OCI-LY3 (cell line): Measurements from ENCODE around the gene ARHGEF2.

ENCODE experiments used
- H2AFZ ChIP-seq: fragments of 200-600, 300-600 bp; shearing (Covaris generic); 2 replicates; pipeline ENCODE4 v1.6.0; 2014; ENCODE audit warnings: antibody characterized with exemption, low read depth, low read length
- H3K27ac ChIP-seq: fragments of 200-600, 300-600 bp; sonication (generic); 2 replicates; pipeline ENCODE4 v1.5.1; 2014; ENCODE audit warnings: mild to moderate bottlenecking, low read length, moderate library complexity, mixed read lengths
- H3K27me3 ChIP-seq: fragments of 200-600, 300-600 bp; sonication (generic); 2 replicates; pipeline ENCODE4 v1.6.1; 2014; ENCODE audit warnings: low read depth, low read length, mixed read lengths
- H3K36me3 ChIP-seq: fragments of 200-600, 300-600 bp; sonication (generic); replicated peaks from 2 replicates; pipeline ENCODE3; 2014; ENCODE audit warnings: low read depth, low read length, mixed read lengths
- H3K4me1 ChIP-seq: fragments of 300-600, 200-600 bp; sonication (generic); 2 replicates; pipeline ENCODE4 v1.6.1; 2014; ENCODE audit warnings: low read length, mixed read lengths
- H3K4me2 ChIP-seq: fragments of 200-600, 300-600 bp; sonication (generic); 2 replicates; pipeline ENCODE4 v1.6.1; 2014; ENCODE audit warnings: low read length, mixed read lengths
- H3K4me3 ChIP-seq: fragments of 300-600, 200-600 bp; sonication (generic); 2 replicates; pipeline ENCODE4 v1.5.1; 2014; ENCODE audit warnings: antibody characterized with exemption, mild to moderate bottlenecking, low read length, moderate library complexity
- H3K79me2 ChIP-seq: fragments of 300-600, 200-600 bp; shearing (Covaris generic); 2 replicates; pipeline ENCODE4 v1.6.1; 2014; ENCODE audit warnings: mild to moderate bottlenecking, low read length, mixed read lengths
- H3K9ac ChIP-seq: fragments of 300-600, 200-600 bp; shearing (Covaris generic); 2 replicates; pipeline ENCODE4 v1.6.0; 2014; ENCODE audit warnings: mild to moderate bottlenecking, low read length, moderate library complexity
- H3K9me3 ChIP-seq: fragments of 200-600, 300-600 bp; shearing (Covaris generic); 2 replicates; pipeline ENCODE4 v1.6.1; 2014; ENCODE audit warnings: low read length, mixed read lengths; ENCODE audit not compliant: insufficient read depth
- H4K20me1 ChIP-seq: fragments of 200-600, 300-600 bp; sonication (generic); 2 replicates; pipeline ENCODE4 v1.6.1; 2016; ENCODE audit warnings: low read length, mixed read lengths; ENCODE audit not compliant: insufficient read depth
- EZH2phosphoT487 ChIP-seq: fragments of 200-600 bp; shearing (Covaris generic); IDR thresholded peaks from 2 replicates; pipeline ENCODE4 v1.6.1; 2018; ENCODE audit warnings: antibody characterized with exemption, mixed run types, low read depth
- TF ChIP-seq, protein P1 (sequence below): fragments of 200-600, 300-600 bp; sonication (generic); IDR thresholded peaks from 2 replicates; pipeline ENCODE4 v1.5.1; 2014; ENCODE audit warnings: antibody characterized with exemption, low read length, low read depth

Gene ARHGEF2

DNA sequence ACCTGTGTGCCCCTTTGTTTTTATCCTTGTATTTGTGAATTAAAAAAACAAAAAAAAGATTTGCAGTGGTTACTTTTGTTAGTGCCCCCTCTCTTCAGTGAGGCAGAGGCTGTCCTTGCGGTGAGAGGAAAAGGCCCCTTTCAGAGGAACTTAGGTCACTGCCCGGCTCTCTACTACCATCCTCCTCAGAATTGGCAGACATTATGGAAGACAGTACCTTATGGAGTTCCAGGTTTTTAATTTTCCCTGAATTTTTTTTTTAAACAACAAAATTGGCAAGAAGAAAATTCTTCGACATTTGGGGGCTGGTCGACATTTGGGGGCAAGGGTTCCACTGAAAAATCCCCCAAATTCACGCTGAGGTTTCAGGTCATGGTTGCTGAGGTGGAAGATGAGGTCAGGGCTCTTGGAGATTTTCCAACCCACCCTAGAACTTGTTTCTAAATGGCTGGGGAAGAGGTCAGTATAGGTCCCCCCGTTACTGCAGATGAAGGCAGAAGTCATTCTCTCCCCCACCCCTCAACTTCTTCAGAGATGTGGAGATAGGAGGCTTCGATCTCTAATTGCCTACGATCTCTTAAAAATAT lies 31.6 kb downstream of the ARHGEF2 start:
- H3K4me2 ChIP-seq: peak overlapping the region; percentile 77
- peak overlapping the region; percentile 20 for H3K4me3 ChIP-seq
- H3K9ac ChIP-seq: peak overlapping the region; percentile 62
- no peaks in the 10 kb centered on the region for H3K9me3 ChIP-seq
- H3K36me3 ChIP-seq: peaks cover 42% of the 10 kb centered on the region
- H4K20me1 ChIP-seq: no peaks in the 10 kb centered on the region
- peak overlapping the region; percentile 92 for H3K27ac ChIP-seq
- H3K27me3 ChIP-seq: no peaks in the 10 kb centered on the region
- peaks cover 64% of the 10 kb centered on the region for H3K4me1 ChIP-seq
- no peak overlapping the region for H2AFZ ChIP-seq
- peaks cover 18% of the 10 kb centered on the region for H3K79me2 ChIP-seq
- TF ChIP-seq EZH2phosphoT487: no peak
- TF ChIP-seq, protein P1, sequence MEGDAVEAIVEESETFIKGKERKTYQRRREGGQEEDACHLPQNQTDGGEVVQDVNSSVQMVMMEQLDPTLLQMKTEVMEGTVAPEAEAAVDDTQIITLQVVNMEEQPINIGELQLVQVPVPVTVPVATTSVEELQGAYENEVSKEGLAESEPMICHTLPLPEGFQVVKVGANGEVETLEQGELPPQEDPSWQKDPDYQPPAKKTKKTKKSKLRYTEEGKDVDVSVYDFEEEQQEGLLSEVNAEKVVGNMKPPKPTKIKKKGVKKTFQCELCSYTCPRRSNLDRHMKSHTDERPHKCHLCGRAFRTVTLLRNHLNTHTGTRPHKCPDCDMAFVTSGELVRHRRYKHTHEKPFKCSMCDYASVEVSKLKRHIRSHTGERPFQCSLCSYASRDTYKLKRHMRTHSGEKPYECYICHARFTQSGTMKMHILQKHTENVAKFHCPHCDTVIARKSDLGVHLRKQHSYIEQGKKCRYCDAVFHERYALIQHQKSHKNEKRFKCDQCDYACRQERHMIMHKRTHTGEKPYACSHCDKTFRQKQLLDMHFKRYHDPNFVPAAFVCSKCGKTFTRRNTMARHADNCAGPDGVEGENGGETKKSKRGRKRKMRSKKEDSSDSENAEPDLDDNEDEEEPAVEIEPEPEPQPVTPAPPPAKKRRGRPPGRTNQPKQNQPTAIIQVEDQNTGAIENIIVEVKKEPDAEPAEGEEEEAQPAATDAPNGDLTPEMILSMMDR: 0 out of 2 replicates have a peak, but pooled peaks have one; percentile 10

DNA sequence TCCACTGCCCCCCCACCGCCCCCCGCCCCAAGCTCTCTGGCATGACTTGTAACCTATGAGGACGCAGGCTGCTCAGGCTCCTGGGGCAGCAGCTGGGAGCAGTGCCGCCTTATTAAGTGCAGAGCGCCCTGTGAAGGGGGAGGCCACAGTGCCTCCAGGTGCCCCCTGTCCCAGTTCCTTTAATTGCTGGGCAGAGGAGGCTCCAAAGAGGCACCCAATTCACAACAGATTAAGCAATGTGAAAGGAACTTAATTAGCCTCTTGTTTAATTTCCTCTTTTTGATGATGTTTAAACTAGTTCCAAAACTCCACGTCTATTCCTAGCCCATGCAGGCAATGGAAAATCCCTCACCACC lies 33.9 kb downstream of the ARHGEF2 start:
- peak overlapping the region; percentile 77 for H3K4me2 ChIP-seq

DNA sequence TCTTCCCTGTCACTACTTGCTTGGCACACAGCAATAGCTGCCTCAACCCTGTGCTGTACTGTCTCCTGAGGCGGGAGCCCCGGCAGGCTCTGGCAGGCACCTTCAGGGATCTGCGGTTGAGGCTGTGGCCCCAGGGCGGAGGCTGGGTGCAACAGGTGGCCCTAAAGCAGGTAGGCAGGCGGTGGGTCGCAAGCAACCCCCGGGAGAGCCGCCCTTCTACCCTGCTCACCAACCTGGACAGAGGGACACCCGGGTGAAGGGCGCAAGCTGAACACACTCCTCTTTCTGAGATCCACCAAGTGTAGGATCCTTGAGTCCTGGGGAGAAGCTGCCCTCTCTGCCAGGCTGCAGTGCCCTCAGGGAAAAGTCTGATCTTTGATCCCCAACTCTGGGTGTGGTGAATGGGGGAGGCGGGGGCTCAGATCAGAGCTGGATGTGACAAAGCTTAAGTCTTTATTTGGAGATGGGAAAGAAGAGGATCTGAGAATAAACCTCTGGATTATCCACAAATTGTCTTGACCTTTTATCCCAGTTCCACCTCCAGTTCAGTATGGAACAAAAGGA lies 35.7 kb downstream of the ARHGEF2 start:
- H2AFZ ChIP-seq: no peak overlapping the region
- H4K20me1 ChIP-seq: no peaks in the 10 kb centered on the region
- no peaks in the 10 kb centered on the region for H3K27me3 ChIP-seq
- peaks cover 2% of the 10 kb centered on the region for H3K79me2 ChIP-seq
- peak overlapping the region; percentile 3; the same call in 1 of the 2 replicates for H3K4me3 ChIP-seq
- H3K9ac ChIP-seq: peak overlapping the region; percentile 70
- peak overlapping the region; percentile 77 for H3K4me2 ChIP-seq
- H3K4me1 ChIP-seq: peaks cover 85% of the 10 kb centered on the region
- H3K27ac ChIP-seq: peak overlapping the region; percentile 92
- no peaks in the 10 kb centered on the region for H3K9me3 ChIP-seq
- TF ChIP-seq EZH2phosphoT487: no peak
- TF ChIP-seq, protein P1: no peak
- peaks cover 14% of the 10 kb centered on the region for H3K36me3 ChIP-seq

More for the DNA sequence above, 33.9 kb downstream of the ARHGEF2 start:
- Histone ChIP-seq H3K27ac (peak overlapping the region; percentile 92), H2AFZ (no peak overlapping the region), H4K20me1 (no peaks in the 10 kb centered on the region), H3K27me3 (no peaks in the 10 kb centered on the region), H3K4me1 (peaks cover 85% of the 10 kb centered on the region), H3K4me3 (peak overlapping the region; percentile 7; the same call in 1 of the 2 replicates), H3K9me3 (no peaks in the 10 kb centered on the region), H3K9ac (peak overlapping the region; percentile 70), H3K36me3 (peaks cover 23% of the 10 kb centered on the region), H3K79me2 (peaks cover 5% of the 10 kb centered on the region)
- TF ChIP-seq EZH2phosphoT487: no peak
- TF ChIP-seq, protein P1: no peak

DNA sequence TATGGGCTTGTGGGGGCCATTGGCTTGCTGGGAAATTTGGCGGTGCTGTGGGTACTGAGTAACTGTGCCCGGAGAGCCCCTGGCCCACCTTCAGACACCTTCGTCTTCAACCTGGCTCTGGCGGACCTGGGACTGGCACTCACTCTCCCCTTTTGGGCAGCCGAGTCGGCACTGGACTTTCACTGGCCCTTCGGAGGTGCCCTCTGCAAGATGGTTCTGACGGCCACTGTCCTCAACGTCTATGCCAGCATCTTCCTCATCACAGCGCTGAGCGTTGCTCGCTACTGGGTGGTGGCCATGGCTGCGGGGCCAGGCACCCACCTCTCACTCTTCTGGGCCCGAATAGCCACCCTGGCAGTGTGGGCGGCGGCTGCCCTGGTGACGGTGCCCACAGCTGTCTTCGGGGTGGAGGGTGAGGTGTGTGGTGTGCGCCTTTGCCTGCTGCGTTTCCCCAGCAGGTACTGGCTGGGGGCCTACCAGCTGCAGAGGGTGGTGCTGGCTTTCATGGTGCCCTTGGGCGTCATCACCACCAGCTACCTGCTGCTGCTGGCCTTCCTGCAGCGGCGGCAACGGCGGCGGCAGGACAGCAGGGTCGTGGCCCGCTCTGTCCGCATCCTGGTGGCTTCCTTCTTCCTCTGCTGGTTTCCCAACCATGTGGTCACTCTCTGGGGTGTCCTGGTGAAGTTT lies 36.4 kb downstream of the ARHGEF2 start:
- TF ChIP-seq, protein P1: no peak
- TF ChIP-seq EZH2phosphoT487: no peak
- peaks cover 79% of the 10 kb centered on the region for H3K4me1 ChIP-seq
- H3K27ac ChIP-seq: peak overlapping the region; percentile 92
- H3K9ac ChIP-seq: no peak overlapping the region; the same call in 1 of the 2 replicates
- no peaks in the 10 kb centered on the region for H4K20me1 ChIP-seq
- no peak overlapping the region for H3K4me3 ChIP-seq
- no peak overlapping the region for H2AFZ ChIP-seq
- H3K4me2 ChIP-seq: peak overlapping the region; percentile 30
- H3K79me2 ChIP-seq: no peaks in the 10 kb centered on the region; the same call in 1 of the 2 replicates
- H3K9me3 ChIP-seq: no peaks in the 10 kb centered on the region
- H3K27me3 ChIP-seq: no peaks in the 10 kb centered on the region
- peaks cover 7% of the 10 kb centered on the region for H3K36me3 ChIP-seq
